GM21447 (cell line): ENCODE results near the gene SPACA4.
"Not testable (repeated sequence)": the region's sequence is repeated elsewhere in the genome, so short reads cannot be mapped to it uniquely, and the experiment has no call there.

Experiments
- ATAC-seq: cut with Tn5 transposase; IDR thresholded peaks from one replicate; pipeline ENCODE4 v1.9.1; 2021; ENCODE audit not compliant: unreplicated experiment

SPACA4 gene, protein sequence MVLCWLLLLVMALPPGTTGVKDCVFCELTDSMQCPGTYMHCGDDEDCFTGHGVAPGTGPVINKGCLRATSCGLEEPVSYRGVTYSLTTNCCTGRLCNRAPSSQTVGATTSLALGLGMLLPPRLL

GRCh38 chr19:48606463-48607358, at the start of gene SPACA4:
Gene SPACA4, plus strand, starts transcription at chr19:48606742. Its CDS starts 237 bp downstream, at chr19:48606979.
- ATAC-seq: no peak

DNA sequence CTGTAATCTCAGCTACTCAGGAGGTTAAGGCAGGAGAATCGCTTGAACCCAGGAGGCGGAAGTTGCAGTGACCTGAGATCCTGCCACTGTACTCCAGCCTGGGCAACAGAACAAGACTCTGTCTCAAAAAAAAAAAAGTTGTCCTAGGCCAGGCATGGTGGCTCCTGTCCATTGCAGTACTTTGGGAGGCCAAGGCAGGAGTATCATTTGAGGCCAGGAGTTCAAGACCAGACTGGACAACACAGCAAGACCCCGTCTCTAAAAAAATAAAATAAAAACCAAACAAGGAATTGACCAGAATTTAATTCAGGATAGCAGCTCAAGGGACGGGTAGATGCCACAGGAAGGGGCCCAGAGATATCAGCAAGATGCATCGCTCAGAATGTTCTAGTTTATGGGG, 49.7 kb upstream of the SPACA4 start:
- ATAC-seq: no peak

- no peak for ATAC-seq
Measured at GRCh38 chr19:48558018-48558684, 48.4 kb upstream of the SPACA4 start.

DNA sequence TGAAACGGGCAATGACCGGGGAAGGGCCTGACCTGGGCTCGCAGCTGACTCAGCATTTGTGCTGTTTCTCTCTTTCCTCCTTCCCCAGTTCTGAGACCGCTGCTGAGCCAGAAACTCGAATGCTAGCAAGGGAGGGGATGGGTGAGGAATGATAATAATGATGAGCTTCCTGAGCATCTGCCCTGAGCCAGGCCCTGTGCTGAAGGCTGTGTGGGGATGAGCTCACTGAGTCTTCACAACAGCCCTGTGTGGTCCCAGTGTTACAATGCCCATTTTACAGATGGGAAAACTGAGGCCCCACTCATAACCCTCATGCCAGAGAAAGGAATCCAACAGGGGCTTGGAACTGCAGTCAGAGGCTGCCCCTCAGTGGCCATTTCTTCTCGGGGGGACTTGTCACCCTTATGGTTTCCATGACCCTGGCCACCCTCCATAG, 46.4 kb upstream of the SPACA4 start:
- ATAC-seq: no peak

DNA sequence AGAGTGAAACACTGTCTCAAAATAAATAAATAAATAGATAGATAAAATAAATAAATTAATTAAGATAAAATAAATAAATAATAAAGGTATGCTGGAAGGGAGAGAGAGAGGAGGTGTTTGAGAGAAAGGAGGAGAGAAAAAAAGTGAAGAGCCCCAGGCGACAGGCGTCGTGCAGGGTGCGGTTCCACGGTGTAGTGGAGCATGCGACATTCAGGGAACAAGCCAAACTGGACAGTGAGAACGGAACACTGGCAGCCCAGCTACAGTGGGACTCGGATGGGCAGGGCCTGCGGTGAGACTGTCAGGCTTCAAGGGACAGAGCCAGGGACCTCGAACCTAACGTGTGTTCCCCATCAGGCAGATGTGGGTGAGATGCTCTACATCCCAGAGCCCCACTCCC, 45.1 kb upstream of the SPACA4 start:
- ATAC-seq: no peak

- ATAC-seq: no peak
Measured at GRCh38 chr19:48565090-48565489, 41.5 kb upstream of the SPACA4 start.

DNA sequence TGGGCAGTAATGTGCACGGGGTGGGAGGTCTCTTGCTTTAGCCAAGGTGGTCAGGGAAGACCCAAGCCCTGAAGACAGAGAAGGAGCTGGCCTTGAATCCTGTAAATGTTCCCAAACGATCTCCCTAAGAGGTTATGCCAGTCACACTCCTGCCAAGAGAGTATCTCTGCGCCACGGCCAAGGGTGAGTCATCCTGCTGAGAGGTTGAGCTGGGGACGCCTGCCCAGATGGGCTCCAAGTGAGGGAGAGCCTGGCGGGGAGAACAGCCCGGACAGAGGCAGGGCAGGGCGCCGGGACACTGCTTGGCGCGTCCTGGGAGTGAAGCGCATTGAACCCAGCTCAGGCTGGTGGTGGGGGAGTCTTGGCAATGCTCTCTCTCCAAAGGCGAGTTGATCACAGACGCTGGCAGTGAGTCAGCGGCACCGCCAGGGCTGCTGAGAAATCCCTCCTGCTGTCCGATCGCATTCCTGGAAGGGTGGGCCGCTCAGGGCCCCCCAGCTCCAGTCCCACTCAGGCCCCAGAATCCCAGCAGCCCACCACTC, 38.1 kb upstream of the SPACA4 start:
- ATAC-seq: no peak

GRCh38 chr19:48569814-48570213, 36.7 kb upstream of the SPACA4 start:
- ATAC-seq: no peak

DNA sequence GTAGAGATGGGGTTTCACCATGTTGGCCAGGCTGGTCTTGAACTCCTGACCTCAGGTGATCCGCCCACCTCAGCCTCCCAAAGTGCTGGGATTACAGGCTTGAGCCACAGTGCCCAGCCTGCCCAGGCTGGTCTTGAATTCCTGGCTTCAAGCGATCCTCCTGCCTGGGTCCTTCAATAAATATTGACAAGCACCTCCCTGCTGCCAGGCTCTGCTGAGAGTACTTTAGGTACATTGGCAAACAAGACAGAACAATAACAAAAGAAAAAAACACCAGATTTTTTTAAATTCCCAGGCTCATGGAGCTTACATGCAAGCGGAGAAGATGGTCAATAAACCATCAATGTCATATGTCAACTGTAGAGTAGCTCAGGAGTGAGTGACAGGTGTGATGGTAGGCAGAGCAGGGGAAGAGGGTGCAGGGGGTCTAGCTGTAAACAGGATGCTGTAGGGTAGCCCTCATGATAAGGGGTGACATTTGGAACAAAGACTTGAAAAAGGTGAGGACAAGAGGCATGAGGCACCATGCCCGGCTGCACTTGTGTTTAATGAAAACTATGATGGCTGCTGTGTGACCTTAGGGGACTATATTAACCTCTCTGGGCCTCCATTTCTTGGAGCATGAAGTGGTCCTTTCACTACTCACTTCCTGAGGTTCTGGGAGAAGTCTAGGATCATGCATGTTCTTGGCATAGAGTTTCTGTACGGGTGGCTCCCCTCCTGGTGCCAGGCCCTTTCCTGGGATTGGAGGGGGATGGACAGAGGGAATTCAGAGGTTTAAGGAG, 35.0 kb upstream of the SPACA4 start:
- ATAC-seq: no peak

GRCh38 chr19:48573163-48573505, 33.4 kb upstream of the SPACA4 start:
- ATAC-seq: no peak

DNA sequence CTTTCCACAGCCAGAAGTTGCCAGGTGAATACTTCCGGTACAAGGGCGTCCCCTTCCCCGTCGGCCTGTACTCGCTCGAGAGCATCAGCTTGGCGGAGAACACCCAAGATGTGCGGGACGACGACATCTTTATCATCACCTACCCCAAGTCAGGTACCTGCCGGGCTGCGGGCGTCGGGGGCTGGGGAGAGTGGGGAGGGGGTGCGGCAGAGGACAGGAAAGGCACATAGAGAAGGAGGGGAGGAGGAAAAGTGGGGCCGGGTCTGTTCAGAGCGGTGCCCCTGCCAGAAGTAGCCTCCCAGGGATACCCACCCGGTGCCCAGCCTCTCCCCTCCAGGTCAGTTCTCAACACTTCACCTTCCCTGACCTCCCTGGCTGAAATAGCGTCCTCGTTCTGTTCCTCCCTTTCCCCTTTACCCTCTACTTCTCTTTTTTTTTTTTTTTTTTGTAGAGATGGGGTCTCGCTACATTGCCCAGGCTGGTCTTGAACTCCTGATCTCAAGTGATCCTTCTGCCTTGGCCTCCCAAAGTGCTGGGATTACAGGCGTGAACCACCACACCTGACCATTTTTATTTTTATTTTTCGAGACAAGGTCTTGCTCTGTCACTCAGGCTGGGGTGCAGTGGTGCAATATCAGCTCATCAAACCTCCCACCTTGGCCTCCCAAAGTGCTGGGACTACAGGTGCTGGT, 30.5 kb upstream of the SPACA4 start:
- no peak for ATAC-seq

DNA sequence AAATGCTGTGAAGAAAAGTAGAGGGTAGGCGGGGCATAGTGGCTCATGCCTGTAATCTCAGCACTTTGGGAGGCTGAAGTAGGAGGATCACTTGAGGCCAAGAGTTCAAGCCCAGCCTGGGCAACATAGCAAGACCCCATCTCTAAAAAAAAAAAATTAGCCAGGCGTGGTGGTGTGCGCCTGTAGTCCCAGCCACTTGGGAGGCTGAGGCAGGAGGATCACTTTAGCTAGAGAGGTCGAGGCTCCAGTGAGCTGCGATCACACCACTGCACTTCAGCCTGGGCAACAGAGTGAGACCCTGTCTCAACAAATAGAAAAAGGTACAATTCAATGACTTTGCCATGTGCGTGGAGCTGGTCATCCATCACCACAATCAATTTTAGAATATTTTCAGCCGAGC, 28.6 kb upstream of the SPACA4 start:
- ATAC-seq: not testable (repeated sequence)

GRCh38 chr19:48578891-48579290, 27.7 kb upstream of the SPACA4 start:
- no peak for ATAC-seq

- ATAC-seq: no peak
Measured at GRCh38 chr19:48582168-48582567, 24.4 kb upstream of the SPACA4 start.

DNA sequence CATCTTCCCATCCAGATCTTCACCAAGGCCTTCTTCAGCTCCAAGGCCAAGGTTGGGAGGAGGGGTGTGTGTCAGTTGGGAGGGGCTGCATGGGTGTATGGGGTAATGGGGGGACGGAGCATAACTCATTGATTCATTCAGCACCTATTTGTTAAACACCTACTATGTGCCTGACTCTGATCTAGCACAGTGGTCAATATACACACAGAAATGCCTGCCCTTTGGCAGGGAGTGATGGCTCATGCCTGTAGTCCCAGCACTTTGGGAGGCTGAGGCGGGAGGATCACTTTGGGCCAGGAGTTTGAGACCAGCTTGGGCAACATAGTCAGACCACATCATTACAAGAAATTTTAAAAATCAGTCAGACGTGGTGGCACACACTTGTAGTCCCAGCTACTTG, 19.2 kb upstream of the SPACA4 start:
- ATAC-seq: no peak

DNA sequence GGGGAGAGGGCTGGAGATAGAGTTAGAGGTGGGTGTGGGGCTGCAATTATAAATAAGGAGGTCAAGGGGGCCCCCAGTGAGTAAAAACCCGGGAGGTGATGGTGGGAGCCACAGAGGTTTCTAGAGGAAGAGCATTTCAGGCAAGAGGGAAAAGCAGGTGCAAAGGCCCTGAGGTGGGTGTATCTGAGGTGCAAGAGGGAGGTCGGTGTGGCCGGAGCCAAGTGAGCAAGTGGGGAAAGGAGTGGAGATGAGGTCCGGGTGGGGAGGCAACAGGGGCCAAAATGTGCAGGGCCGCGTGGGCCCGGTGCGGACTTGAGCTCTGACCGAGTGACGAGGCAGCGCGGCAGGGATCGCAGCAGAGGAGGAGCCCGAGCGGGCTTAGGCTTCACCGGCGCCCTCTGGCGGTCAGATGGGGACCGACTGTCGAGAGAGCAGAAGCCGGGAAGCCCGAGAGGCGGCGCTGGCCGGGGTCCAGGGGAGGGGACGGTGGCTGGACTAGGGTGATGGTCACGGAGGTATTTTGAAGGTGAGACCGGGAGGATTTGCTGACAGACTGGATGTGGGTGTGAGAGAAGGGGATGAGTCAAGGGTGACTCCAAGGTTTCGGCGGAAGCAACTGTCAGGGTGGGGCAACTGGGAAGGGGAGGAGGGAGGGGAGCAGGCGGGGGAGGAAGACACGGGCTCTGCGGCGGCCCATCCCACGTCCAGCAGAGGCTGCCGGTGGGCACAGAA, 17.7 kb upstream of the SPACA4 start:
- no peak for ATAC-seq

DNA sequence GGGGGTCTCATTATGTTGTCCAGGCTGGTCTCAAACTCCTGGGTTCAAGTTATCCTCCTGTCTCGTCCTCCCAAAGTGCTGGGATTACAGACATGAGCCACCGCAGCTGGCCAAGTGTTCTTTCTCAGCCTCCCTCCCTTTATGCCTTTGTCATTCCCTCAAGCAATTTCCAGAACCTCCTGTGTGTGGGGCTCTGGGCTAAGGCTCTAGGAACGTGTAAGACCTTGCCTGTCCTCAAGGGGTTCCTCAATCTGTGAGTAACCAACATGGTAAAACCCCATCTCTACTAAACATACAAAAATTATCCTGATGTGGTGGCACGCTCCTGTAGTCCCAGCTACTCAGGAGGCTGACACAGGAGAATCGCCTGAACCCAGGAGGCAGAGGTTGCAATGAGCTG, 15.5 kb upstream of the SPACA4 start:
- ATAC-seq: no peak

GRCh38 chr19:48595171-48595570, 11.4 kb upstream of the SPACA4 start:
- ATAC-seq: no peak

DNA sequence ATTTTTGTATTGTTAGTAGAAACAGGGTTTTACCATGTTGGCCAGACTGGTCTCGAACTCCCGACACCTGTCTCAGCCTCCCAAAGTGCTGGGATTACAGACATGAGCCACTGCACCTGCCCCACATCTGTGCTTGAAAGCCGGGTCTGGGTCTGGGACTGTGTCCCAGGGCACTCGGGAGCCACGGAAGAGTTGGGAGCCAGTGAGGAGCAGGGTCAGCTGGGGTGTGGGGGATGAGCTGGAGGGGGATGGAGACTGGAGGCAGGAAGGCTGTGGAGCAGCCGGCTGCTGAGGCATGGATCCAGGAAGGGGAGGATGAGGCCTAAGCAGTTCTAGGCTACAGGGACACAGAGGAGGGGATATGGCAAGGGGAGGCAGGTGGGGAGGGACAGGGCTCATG, 10.7 kb upstream of the SPACA4 start:
- ATAC-seq: no peak

DNA sequence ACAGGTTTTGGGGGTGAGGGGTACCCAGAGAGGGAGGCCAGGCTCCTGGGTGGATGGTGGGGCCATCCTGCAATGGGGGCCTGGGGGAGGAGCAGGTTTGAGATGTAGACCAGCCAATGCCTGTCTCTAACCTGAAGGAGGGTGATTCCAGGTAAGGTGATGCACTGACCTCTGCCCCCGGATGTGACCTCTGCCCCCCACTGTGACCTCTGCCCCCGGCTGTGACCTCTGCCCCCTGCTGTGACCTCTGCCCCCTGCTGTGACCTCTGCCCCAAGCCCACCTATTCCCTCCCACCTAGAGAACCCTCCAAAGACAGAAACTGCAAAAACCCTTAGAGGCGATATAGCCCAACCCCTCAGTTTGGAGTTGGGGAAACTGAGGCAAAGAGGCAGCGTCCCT, 10.3 kb upstream of the SPACA4 start:
- no peak for ATAC-seq
